ENCODE results near the gene AP1AR. TPM values are rescaled to one million over a fixed set of nuclear protein-coding genes. Genes with fewer than 3 reads are reported as not detected.

Gene AP1AR
- polyA plus RNA-seq, 1 donor from 2014 or later: 143 TPM

DNA sequence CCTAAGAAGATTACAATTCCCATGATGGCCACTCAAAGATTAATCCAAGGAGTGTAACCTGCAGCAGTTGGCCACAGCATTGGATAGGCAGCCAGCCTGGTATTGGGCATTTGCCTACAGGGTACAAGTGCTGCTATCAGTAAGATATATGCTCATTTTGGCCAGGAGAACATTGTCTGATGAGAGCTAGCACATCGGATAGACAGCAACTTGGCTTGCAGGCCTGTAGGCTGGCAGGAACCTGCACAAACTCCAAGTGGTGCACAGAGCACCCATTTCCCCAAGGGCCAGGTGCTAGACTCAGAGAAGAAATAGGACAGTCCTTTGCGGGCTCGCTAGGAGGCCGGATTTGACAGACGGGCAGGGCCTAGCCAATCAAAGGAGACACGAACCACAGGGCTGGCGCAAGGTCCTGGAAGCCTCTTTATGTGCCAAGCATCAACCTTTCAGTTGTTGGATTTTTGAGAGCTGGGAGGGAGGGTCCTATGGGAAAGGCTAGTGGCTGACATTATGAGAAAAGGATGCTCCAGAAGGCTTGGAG is 11.7 kb upstream of the AP1AR start:
- Histone ChIP-seq H3K4me3 (ENCODE audit: low read length) (no peak overlapping the region), H3K9me2 (ENCODE audit: insufficient read depth, low read length) (no peaks in the 10 kb centered on the region), H3F3A (ENCODE audit: insufficient read depth, low read length, poor library complexity, severe bottlenecking) (no peaks in the 10 kb centered on the region), H3K27me3 (ENCODE audit: insufficient read depth, low read depth, low read length) (no peaks in the 10 kb centered on the region), H3K27ac (ENCODE audit: low read length) (no peak overlapping the region), H4K20me1 (ENCODE audit: insufficient read depth) (no peaks in the 10 kb centered on the region), H3K9me3 (ENCODE audit: low read length) (no peaks in the 10 kb centered on the region), H2AFZ (ENCODE audit: low read depth, low read length) (no peak overlapping the region), H3K4me2 (ENCODE audit: low read length) (no peak overlapping the region), H3K79me2 (replicated peaks; ENCODE audit: insufficient read depth, low read length) (no peaks in the 10 kb centered on the region), H3K36me3 (ENCODE audit: insufficient read depth, low read length) (no peaks in the 10 kb centered on the region), H3K9ac (ENCODE audit: low read length) (no peak overlapping the region)
- TF ChIP-seq EZH2 (IDR thresholded peaks at IDR 0.05; ENCODE audit: borderline replicate concordance, insufficient read depth, low read length, poor library complexity, severe bottlenecking) (no peak), RAD21 (conservative IDR thresholded peaks at IDR 0.05) (no peak), MXI1 (conservative IDR thresholded peaks at IDR 0.05; ENCODE audit: poor library complexity, severe bottlenecking) (no peak), SMC3 (conservative IDR thresholded peaks at IDR 0.05; ENCODE audit: poor library complexity) (no peak), EP300 (conservative IDR thresholded peaks at IDR 0.05; ENCODE audit: poor library complexity, severe bottlenecking) (no peak), TAF1 (IDR thresholded peaks at IDR 0.05; ENCODE audit: low read depth) (no peak), POLR2AphosphoS5 (IDR thresholded peaks at IDR 0.05) (no peak)
- TF ChIP-seq, protein P1, sequence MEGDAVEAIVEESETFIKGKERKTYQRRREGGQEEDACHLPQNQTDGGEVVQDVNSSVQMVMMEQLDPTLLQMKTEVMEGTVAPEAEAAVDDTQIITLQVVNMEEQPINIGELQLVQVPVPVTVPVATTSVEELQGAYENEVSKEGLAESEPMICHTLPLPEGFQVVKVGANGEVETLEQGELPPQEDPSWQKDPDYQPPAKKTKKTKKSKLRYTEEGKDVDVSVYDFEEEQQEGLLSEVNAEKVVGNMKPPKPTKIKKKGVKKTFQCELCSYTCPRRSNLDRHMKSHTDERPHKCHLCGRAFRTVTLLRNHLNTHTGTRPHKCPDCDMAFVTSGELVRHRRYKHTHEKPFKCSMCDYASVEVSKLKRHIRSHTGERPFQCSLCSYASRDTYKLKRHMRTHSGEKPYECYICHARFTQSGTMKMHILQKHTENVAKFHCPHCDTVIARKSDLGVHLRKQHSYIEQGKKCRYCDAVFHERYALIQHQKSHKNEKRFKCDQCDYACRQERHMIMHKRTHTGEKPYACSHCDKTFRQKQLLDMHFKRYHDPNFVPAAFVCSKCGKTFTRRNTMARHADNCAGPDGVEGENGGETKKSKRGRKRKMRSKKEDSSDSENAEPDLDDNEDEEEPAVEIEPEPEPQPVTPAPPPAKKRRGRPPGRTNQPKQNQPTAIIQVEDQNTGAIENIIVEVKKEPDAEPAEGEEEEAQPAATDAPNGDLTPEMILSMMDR (IDR thresholded peaks at IDR 0.05; ENCODE audit: poor library complexity, severe bottlenecking): no peak
- TF ChIP-seq, protein P2, sequence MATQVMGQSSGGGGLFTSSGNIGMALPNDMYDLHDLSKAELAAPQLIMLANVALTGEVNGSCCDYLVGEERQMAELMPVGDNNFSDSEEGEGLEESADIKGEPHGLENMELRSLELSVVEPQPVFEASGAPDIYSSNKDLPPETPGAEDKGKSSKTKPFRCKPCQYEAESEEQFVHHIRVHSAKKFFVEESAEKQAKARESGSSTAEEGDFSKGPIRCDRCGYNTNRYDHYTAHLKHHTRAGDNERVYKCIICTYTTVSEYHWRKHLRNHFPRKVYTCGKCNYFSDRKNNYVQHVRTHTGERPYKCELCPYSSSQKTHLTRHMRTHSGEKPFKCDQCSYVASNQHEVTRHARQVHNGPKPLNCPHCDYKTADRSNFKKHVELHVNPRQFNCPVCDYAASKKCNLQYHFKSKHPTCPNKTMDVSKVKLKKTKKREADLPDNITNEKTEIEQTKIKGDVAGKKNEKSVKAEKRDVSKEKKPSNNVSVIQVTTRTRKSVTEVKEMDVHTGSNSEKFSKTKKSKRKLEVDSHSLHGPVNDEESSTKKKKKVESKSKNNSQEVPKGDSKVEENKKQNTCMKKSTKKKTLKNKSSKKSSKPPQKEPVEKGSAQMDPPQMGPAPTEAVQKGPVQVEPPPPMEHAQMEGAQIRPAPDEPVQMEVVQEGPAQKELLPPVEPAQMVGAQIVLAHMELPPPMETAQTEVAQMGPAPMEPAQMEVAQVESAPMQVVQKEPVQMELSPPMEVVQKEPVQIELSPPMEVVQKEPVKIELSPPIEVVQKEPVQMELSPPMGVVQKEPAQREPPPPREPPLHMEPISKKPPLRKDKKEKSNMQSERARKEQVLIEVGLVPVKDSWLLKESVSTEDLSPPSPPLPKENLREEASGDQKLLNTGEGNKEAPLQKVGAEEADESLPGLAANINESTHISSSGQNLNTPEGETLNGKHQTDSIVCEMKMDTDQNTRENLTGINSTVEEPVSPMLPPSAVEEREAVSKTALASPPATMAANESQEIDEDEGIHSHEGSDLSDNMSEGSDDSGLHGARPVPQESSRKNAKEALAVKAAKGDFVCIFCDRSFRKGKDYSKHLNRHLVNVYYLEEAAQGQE (IDR thresholded peaks at IDR 0.05; ENCODE audit: borderline replicate concordance): no peak

DNA sequence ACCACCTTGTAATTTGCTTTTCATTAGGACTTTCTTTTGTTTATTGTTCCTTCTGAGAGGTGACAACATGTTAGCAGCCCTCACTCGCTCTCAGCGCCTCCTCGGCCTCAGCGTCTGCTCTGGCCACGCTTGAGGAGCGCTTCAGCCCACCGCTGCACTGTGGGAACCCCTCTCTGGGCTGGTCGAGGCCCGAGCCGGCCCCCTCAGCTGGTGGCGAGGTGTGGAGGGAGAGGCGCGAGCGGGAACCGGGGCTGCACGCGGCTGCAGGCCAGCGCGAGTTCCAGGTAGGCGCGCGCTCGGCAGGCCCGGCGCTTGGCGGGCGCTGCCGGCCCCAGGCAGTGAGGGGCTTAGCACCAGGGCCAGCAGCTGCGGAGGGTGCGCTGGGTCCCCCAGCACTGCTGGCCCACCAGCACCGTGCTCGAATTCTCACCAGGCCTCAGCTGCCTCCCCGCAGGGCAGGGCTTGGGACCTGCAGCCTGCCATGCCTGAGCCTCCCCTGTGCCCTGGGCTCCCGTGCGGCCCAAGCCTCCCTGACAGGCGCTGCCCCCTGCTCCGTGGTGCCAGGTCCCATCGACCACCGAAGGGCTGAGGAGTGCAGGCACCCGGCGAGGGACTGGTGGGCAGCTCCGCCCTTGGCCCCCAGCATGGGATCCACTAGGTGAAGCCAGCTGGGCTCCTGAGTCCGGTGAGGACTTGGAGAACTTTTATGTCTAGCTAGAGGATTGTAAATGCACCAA is 9.2 kb upstream of the AP1AR start:
- no peak overlapping the region for H3K4me2 ChIP-seq (ENCODE audit: low read length)
- H3F3A ChIP-seq (ENCODE audit: insufficient read depth, low read length, poor library complexity, severe bottlenecking): no peaks in the 10 kb centered on the region
- H3K27ac ChIP-seq (ENCODE audit: low read length): no peak overlapping the region
- H3K9me2 ChIP-seq (ENCODE audit: insufficient read depth, low read length): no peaks in the 10 kb centered on the region
- no peak overlapping the region for H3K4me3 ChIP-seq (ENCODE audit: low read length)
- no peaks in the 10 kb centered on the region for H3K36me3 ChIP-seq (ENCODE audit: insufficient read depth, low read length)
- H4K20me1 ChIP-seq (ENCODE audit: insufficient read depth): no peaks in the 10 kb centered on the region
- no peak overlapping the region for H3K9ac ChIP-seq (ENCODE audit: low read length)
- no peaks in the 10 kb centered on the region for H3K9me3 ChIP-seq (ENCODE audit: low read length)
- H2AFZ ChIP-seq (ENCODE audit: low read depth, low read length): no peak overlapping the region
- H3K27me3 ChIP-seq (ENCODE audit: insufficient read depth, low read depth, low read length): no peaks in the 10 kb centered on the region
- TF ChIP-seq TAF1 (IDR thresholded peaks at IDR 0.05; ENCODE audit: low read depth): no peak
- no peak for TF ChIP-seq RAD21 (conservative IDR thresholded peaks at IDR 0.05)
- no peak for TF ChIP-seq EZH2 (IDR thresholded peaks at IDR 0.05; ENCODE audit: borderline replicate concordance, insufficient read depth, low read length, poor library complexity, severe bottlenecking)
- H3K79me2 ChIP-seq (replicated peaks; ENCODE audit: insufficient read depth, low read length): no peaks in the 10 kb centered on the region

Data from neural cell (in vitro differentiated cells).